ENCODE results near the gene CADM2.

- TF ChIP-seq CTCF (IDR thresholded peaks at IDR 0.05) (no peak), EZH2 (IDR thresholded peaks at IDR 0.05) (no peak), EZH2phosphoT487 (IDR thresholded peaks at IDR 0.05) (no peak)
These were observed 429.2 kb downstream of the CADM2 start for GRCh38 chr3:85387913-85388505.

All from neural progenitor cell (in vitro differentiated cells).